CD4-positive, alpha-beta T cell treated with Interleukin-4 for 4 hours (primary cell): ENCODE data around the gene SH2D4B.

Experiments
- DNase-seq: peaks from one replicate; pipeline ENCODE4 v3.0.0-alpha.2; 2020

Gene SH2D4B

GRCh38 chr10:80504158-80504811 is 33.4 kb upstream of the SH2D4B start:
- no peak for DNase-seq

- DNase-seq = no peak
Observed at GRCh38 chr10:80504897-80505465, 32.7 kb upstream of the SH2D4B start.

DNA sequence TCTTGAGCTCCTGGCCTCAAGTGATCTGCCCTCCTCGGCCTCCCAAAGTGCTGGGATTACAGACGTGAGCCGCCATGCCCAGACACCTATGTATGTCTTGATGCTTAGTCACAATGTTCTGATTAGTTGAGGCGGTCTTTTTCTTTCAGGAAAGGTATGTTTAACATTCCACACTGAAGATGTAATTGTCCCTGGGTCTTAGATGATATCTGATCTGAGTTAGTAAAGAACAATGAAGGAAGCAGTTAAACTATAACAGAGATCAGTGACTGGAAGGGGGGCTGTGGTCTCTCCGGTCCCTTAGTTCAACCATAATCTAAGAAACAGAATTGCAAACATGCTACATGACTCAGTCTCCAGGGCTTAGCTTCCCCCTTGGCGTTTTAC is 31.5 kb upstream of the SH2D4B start:
- DNase-seq = no peak

GRCh38 chr10:80506836-80507487 is 30.7 kb upstream of the SH2D4B start:
- no peak for DNase-seq

DNA sequence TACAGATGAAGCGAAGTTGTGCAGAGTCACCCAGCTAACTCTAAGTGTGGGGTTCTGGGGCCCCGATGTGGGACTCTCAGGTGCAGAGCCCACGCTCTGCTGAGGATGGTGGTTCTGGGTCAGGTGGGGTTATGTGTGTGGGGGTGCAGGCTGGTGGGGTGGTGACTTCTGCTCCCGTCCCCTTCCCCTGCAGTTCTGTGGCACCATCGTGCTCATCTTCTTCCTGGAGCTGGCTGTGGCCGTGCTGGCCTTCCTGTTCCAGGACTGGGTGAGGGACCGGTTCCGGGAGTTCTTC is 28.6 kb upstream of the SH2D4B start:
- no peak for DNase-seq

DNA sequence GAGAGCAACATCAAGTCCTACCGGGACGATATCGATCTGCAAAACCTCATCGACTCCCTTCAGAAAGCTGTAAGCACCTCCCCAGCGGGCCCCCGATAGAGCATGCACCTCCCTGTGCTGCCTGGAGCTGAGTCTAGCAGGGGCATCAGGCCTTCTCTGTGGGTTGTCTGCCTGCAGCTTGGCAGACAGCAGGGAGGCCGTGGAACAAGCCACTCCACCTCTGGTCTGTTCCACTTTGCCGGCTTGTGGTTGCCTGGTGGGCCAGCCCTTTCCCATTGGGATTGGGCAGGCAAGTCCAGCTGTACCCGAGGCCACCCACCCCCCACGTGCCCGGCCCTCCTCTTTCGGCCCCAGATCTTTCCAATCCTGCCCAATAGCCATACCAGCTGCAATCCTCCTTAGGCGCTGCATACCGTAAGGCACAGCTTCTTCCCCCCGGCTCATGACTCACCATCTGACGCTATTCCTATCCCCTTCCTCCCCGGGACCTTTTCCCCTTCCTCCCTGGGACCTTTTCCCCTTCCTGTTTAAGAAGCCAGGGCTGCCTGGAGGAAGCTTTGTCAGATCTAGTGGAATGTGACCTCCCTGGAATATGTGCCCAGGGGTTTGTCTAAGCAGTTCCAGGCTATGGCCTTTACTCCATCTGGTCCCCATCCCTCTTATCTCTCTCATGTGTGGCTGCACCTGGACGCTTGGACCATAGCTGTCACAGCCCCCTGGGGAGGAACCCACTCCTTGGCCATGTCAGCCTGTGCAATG is 28.1 kb upstream of the SH2D4B start:
- no peak for DNase-seq

- DNase-seq = no peak
Observed at GRCh38 chr10:80512031-80512526, 25.6 kb upstream of the SH2D4B start.

- no peak for DNase-seq
Observed at GRCh38 chr10:80513106-80513505, 24.6 kb upstream of the SH2D4B start.

- DNase-seq = no peak
Observed at GRCh38 chr10:80515511-80515910, 22.2 kb upstream of the SH2D4B start.

DNA sequence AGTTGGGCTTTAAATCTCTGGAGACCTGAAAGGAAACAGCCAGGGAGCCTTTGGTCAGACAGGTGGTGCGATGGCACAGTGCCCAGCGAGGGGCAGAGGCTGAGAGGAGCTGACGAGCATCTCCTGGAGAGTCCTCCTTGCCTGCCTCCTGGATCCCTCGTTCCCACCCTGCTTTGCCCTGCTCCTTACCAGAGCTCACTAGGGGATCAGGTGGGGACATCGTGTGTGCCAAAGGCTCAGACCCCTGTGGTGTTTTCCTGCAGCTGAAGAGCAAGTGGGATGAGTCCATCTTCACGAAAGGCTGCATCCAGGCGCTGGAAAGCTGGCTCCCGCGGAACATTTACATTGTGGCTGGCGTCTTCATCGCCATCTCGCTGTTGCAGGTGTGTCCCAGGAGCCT is 21.8 kb upstream of the SH2D4B start:
- DNase-seq = no peak

GRCh38 chr10:80516506-80517075 is 21.1 kb upstream of the SH2D4B start:
- no peak for DNase-seq

DNA sequence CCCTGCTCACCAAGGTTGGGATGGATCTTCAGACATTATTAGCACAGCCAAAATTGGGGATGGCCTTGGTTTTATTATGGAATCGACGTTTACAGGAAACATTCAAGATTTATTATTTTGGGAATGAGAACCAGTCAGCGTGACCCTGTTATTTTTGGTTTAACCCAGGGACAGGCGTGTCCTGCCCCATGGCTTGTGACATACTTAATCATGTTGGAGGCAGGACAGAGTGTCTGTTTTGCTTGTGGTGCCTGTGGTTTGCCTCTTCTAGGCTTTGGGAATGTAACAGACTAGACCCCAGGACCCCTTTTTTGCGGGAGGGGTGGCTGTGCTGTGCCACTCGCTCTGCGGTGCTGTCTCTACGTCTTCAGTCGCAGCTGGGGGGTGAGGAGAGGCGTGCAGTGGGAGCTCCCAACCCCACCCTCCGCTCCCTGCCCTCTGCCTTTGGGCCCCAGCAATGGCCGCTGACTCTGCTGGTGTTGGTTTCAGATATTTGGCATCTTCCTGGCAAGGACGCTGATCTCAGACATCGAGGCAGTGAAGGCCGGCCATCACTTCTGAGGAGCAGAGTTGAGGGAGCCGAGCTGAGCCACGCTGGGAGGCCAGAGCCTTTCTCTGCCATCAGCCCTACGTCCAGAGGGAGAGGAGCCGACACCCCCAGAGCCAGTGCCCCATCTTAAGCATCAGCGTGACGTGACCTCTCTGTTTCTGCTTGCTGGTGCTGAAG is 20.1 kb upstream of the SH2D4B start:
- DNase-seq = no peak

DNA sequence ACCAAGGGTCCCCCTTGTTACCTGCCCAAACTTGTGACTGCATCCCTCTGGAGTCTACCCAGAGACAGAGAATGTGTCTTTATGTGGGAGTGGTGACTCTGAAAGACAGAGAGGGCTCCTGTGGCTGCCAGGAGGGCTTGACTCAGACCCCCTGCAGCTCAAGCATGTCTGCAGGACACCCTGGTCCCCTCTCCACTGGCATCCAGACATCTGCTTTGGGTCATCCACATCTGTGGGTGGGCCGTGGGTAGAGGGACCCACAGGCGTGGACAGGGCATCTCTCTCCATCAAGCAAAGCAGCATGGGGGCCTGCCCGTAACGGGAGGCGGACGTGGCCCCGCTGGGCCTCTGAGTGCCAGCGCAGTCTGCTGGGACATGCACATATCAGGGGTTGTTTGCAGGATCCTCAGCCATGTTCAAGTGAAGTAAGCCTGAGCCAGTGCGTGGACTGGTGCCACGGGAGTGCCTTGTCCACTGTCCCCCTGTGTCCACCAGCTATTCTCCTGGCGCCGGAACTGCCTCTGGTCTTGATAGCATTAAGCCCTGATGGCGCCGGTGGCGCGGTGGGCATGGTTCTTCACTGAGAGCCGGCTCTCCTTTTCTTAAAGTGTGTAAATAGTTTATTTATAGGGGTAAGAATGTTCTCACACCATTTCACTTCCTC is 19.4 kb upstream of the SH2D4B start:
- no peak for DNase-seq

- DNase-seq = no peak
Observed at GRCh38 chr10:80518807-80519360, 18.8 kb upstream of the SH2D4B start.

- DNase-seq = no peak
Observed at GRCh38 chr10:80519936-80520650, 17.6 kb upstream of the SH2D4B start.

GRCh38 chr10:80520661-80521470 is 16.8 kb upstream of the SH2D4B start:
- DNase-seq = no peak

GRCh38 chr10:80522756-80523363 is 14.8 kb upstream of the SH2D4B start:
- DNase-seq = no peak

DNA sequence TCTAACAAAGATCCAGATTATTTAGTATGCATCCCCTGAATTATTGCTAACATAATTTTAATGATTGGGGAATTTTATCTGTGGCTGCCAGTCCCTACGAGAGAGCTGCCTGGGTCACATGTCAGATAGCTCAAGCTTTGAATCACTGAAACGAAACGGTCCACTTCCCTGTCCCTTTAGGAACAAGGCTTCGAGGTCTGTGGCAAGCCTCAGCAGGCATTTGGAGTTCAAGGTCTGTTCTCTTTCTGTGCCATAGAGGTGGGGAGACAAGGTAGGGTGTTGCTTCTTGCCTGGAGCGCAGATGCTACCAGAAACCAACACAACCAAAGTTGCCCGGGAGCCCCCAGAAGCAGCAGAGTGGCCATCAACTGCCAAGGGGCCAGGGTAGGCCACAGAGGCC is 13.9 kb upstream of the SH2D4B start:
- no peak for DNase-seq

DNA sequence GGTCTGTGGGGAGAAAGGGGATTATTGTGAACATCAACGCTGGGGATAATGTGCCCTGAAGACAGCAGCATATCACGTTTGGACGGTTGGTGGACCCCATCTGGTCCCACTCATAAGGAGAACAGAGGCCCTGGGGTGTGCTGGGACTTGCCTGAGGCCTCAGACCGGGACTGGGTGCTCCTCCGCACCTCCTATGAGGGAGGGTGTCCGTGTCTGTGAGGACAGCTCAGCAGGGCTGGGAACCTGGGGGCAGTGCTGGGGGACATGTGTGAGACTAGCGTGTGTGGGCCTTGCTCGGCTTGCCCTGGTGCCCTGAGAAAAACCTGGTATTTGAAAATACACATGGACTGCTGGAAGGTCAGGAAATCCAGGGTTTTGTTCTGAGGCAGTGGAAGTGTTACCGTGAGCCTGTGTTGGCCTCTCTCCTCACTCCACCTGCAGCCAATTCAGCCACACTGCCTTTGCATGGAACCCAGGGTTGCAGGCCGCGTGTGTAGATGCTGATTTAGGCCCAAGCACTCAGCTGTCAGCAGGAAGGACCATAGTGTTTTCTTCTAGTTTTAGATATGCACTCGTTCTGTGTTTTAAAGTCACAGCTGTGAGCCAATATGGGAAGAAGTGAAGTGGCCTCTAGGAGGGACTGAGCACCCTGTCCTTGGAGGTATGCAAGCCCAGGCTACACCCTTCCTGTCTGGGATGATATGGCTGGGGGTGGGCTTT is 13.4 kb upstream of the SH2D4B start:
- DNase-seq = no peak
